SK-N-MC (cell line): ENCODE results near the gene CRTC3.
"Not testable (repeated sequence)": the region's sequence is repeated elsewhere in the genome, so short reads cannot be mapped to it uniquely, and the experiment has no call there.

ENCODE experiments used
- EZH2 ChIP-seq: fragments of 200-600 bp; sonication (generic); IDR thresholded peaks from one replicate; pipeline ENCODE4 v1.6.1; 2017; ENCODE audit warnings: antibody characterized with exemption
- POLR2AphosphoS5 ChIP-seq: IDR thresholded peaks from 2 replicates; pipeline ENCODE4 v1.6.1; 2012; ENCODE audit warnings: mild to moderate bottlenecking, low read depth, low read length, borderline replicate concordance

GRCh38 chr15:90667755-90668345 is 138.1 kb downstream of the CRTC3 start:
- not testable (repeated sequence) for TF ChIP-seq POLR2AphosphoS5, EZH2
